Memory B cell (primary cell): ENCODE measurements around the gene MACROH2A2.

Experiments
- ATAC-seq: fragments of 150-1000 bp; cut with Tn5 transposase; 2 replicates; pipeline ENCODE4 v1.10.0; 2021; ENCODE audit warnings: low read depth, mild to moderate bottlenecking, moderate library complexity
- DNase-seq, 2 donors: peaks; one replicate each; pipeline ENCODE4 v3.0.0; 2022; ENCODE audit warnings: low spot score in 2 of 2
- H3K27ac Mint-ChIP-seq: one replicate; pipeline ENCODE4 v1.8.0; 2022; ENCODE audit warnings: mild to moderate bottlenecking, moderate library complexity, mixed read lengths
- H3K27me3 Mint-ChIP-seq: one replicate; pipeline ENCODE4 v1.8.0; 2022; ENCODE audit warnings: mixed read lengths
- H3K36me3 Mint-ChIP-seq: one replicate; pipeline ENCODE4 v1.8.0; 2022; ENCODE audit warnings: mild to moderate bottlenecking, mixed read lengths
- H3K4me1 Mint-ChIP-seq: one replicate; pipeline ENCODE4 v1.8.0; 2022; ENCODE audit warnings: mixed read lengths
- H3K4me3 Mint-ChIP-seq: one replicate; pipeline ENCODE4 v1.8.0; 2022; ENCODE audit warnings: mild to moderate bottlenecking, moderate library complexity, mixed read lengths
- H3K9me3 Mint-ChIP-seq: one replicate; pipeline ENCODE4 v1.8.0; 2022; ENCODE audit warnings: mixed read lengths

Gene MACROH2A2

DNA sequence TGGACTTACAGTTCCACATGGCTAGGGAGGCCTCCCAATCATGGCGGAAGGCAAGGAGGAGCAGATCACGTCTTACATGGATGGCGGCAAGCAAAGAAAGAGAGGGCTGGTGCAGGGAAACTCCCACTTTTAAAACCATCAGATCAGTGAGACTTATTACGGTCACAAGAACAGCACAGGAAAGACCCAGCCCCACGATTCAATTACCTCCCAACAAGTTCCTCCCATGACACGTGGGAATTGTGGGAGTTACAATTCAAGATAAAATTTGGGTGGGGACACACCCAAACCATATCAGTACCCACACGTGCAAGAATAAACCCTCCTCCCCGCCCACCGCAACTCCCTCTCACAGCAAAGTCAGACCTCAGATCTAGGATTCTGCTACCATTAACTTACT is 84.5 kb downstream of the MACROH2A2 start:
- ATAC-seq (no peak), DNase-seq (no peak)
- Mint-ChIP-seq H3K4me3 (no peak overlapping the region), H3K4me1 (peaks cover 11% of the 10 kb centered on the region), H3K27ac (no peak overlapping the region), H3K36me3 (peaks cover 20% of the 10 kb centered on the region), H3K27me3 (no peaks in the 10 kb centered on the region), H3K9me3 (no peaks in the 10 kb centered on the region)

DNA sequence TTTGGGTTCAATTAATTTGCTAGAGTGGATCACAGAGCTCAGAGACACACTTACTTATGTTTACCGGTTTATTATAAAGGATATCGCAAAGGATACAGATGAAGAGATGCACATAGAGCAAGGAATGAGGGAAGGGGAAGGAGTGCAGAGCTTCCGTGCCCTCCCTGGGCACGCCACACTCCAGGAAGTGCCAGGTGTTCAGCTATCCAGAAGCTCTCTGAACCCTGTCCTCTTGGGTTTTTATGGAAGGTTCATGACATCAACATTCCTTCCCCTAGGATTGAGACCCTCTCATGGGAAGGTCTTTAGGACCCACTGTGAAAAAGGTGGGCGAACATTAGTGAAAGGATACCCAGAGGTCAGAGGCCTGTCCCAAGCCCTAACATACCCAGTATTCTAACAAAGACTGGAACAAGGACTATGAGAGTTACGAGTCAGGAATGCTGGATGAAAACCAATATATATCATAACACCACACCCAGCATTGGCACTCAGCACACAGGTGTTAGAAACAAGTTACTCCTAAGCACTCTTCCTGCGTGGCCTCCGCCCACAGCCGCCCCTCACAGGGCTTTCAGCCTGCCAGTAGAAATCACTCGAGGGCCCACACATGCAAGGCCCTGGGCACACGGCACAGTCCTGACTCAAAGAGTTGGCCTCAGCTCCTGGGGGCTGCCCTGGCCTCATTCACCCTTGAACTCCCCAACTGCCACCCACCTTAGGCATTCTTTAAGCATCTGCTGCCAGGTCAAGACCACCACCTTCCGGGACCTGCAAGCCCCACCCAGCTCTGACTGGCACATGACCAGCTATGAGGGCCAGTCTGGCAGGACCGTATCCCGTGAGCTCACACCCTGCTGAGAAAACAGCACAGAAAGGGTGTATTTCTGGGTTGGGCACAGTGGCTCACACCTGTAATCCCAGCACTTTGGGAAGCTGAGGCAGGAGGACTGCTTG is 85.6 kb downstream of the MACROH2A2 start:
- H3K4me3 Mint-ChIP-seq = no peak overlapping the region
- peaks cover 19% of the 10 kb centered on the region for H3K36me3 Mint-ChIP-seq
- ATAC-seq = no peak
- H3K27ac Mint-ChIP-seq = no peak overlapping the region
- no peak for DNase-seq
- peaks cover 11% of the 10 kb centered on the region for H3K4me1 Mint-ChIP-seq
- no peaks in the 10 kb centered on the region for H3K9me3 Mint-ChIP-seq
- no peaks in the 10 kb centered on the region for H3K27me3 Mint-ChIP-seq

DNA sequence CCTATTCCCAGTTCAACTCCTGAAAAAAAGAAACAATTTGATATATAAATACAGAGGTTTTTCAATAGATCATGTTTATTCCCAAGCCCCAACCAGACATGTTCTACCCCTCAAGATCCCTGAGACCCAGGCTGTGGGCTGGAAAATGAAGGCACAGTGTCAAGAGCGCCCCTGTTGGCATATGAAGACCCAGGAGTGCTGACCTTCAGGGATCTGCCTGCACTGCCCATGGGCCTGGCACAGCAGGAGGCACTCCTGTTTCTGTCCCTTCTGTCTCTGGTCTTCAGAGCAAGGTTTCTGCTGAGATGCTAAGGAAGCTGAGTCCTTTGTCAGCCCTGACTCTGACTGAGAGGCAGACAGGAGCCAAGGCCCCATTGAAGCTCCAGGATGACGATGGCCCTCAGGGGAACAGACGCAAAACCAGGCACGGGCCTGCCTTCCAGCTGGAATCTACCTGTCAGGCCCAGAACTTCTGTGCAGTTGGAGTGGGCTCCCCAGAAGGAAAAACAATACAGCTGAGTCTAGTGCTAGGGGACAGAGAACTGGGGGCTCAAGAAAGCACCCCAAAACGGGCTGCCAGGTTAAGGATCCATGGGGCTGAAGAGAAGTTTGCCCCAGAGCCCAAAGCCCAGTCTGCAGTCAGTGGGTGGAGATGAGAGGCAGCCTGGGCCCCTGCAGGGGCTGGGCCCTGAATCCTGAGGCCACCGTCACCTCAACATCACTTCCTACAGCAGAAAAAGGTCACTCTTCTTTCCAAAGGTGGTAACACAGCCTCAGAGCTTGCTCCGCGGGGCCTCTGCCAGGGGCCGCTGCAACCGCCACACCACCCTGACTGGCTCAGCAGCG is 86.7 kb downstream of the MACROH2A2 start:
- Mint-ChIP-seq H3K36me3 (peaks cover 15% of the 10 kb centered on the region), H3K4me1 (peaks cover 15% of the 10 kb centered on the region), H3K27ac (no peak overlapping the region), H3K9me3 (no peaks in the 10 kb centered on the region), H3K27me3 (no peaks in the 10 kb centered on the region), H3K4me3 (no peak overlapping the region)
- ATAC-seq (no peak), DNase-seq (no peak)

DNA sequence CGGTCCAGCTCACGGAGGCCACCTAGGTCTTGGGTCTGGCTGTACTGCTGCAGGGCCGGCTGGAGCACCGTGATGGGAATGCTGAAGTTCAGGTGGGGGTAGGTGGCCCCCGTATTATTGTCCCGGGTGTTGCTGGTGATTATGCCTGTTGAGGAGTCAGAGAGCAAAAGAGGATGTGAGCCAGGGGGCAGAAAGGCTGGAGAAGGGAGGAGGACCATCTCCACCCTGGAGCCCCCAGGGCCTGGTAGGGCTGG is 87.3 kb downstream of the MACROH2A2 start:
- no peaks in the 10 kb centered on the region for H3K27me3 Mint-ChIP-seq
- H3K9me3 Mint-ChIP-seq = no peaks in the 10 kb centered on the region
- peaks cover 19% of the 10 kb centered on the region for H3K4me1 Mint-ChIP-seq
- no peak overlapping the region for H3K27ac Mint-ChIP-seq
- H3K36me3 Mint-ChIP-seq = peaks cover 15% of the 10 kb centered on the region
- DNase-seq (no peak), ATAC-seq (no peak)
- H3K4me3 Mint-ChIP-seq = no peak overlapping the region

DNA sequence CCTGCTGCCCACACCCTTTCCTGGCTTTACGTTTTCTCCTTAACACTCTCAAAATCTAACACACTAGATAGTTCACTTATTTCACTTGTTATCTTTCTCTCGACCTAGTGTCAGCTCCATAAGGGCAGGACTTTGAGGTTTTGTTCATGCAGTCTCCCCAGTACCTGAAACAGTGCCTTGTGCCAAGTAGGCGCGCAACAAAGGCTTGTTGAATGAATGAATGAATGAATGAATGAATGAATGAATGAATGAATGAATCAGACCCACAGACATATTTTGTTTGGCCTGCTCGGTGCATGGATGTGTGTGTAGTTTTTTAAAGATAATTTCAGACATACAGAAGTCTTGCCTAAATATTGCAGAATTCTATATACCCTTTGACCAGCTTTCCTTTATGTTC is 87.7 kb downstream of the MACROH2A2 start:
- H3K4me3 Mint-ChIP-seq = no peak overlapping the region
- no peak overlapping the region for H3K27ac Mint-ChIP-seq
- H3K27me3 Mint-ChIP-seq = no peaks in the 10 kb centered on the region
- H3K9me3 Mint-ChIP-seq = no peaks in the 10 kb centered on the region
- ATAC-seq (no peak), DNase-seq (no peak)
- peaks cover 22% of the 10 kb centered on the region for H3K4me1 Mint-ChIP-seq
- H3K36me3 Mint-ChIP-seq = peaks cover 13% of the 10 kb centered on the region

DNA sequence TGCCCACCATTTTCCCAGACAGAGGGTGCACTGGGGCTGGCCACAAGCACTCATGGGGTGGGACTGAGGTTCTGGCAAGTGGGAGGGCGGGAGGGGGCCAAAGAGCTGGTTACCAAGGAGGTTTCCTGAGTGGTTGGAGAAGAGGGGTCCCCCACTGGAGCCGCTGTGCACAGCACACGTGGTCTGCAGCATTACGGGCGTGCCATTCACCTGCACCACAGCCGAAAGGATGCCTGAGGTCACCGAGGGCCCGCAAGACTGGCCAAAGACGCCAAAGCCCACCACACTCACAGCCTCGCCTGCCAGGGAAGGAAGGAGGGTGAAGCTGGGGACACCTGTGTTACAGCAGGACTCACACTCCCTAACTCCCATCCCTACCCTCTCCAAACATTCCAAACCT is 89.9 kb downstream of the MACROH2A2 start:
- Mint-ChIP-seq H3K27ac (no peak overlapping the region), H3K36me3 (peaks cover 9% of the 10 kb centered on the region), H3K4me3 (no peak overlapping the region), H3K9me3 (no peaks in the 10 kb centered on the region), H3K4me1 (peaks cover 22% of the 10 kb centered on the region), H3K27me3 (no peaks in the 10 kb centered on the region)
- DNase-seq (no peak), ATAC-seq (no peak)

DNA sequence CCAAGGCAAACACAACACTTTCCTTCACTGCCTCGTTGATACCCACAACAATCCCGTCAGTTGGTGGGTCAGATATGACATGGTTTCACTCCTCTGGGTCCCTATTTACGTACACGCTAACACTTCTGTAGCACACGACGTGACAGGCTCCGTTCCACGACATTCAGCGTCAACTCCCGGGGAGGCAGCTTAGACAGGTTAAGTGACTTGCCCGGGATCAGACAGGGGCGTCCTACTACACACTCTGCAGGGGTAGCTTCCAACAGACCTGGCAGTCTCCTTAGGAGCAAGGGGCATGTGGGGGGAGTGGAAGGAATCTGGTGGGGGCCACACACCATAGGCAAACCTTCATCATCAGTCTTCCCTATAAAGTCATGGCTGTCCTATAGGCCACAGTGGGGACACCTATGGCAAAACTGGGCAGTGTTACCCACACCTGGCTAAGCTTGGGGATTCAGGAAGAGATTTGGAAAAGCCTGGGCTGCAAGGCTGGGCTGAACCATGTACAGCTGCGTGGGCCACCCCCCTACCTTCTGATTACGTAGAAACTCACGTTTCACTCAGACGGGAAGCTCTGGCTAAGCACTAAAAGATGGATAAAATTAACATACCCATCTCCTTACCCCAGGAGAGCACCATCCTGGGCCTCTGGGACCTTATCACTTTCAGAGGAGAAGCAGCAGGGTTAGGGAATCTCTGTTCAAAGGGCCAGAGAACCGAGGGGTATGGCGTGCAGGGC is 91.9 kb downstream of the MACROH2A2 start:
- no peak for DNase-seq
- peak overlapping the region; percentile 88 for H3K27ac Mint-ChIP-seq

DNA sequence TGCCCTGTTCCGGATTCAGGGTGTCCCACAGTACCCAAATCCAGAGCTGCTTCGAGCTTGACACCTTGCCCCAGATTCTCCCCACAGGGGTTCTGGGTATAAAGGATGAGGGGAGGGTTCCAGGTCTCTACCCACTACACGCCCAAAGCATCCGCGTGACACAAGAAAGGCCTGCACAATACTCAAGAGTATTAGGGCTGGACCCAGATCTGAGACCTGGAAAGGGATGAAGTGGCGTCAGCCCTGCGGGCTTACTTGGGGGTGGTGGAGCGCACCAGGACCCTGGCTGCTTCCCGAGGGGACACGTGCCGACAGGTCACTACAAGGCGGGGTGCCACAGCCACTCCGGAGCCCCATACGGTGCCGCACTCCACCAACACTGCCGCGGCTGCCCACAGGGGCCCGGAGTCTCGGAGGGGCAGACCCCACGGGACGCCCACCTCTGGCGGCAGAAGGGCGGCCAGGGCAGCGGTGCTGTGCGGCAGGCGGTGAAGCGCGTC is 92.6 kb downstream of the MACROH2A2 start:
- Mint-ChIP-seq H3K36me3 (peaks cover 5% of the 10 kb centered on the region), H3K27ac (peak overlapping the region; percentile 88), H3K9me3 (no peaks in the 10 kb centered on the region), H3K4me3 (peak overlapping the region; percentile 83), H3K4me1 (peaks cover 22% of the 10 kb centered on the region), H3K27me3 (no peaks in the 10 kb centered on the region)
- DNase-seq (no peak), ATAC-seq (peak; percentile 6)

More for the DNA sequence above, 91.9 kb downstream of the MACROH2A2 start:
- Mint-ChIP-seq H3K4me3 (peak overlapping the region; percentile 83), H3K36me3 (peaks cover 7% of the 10 kb centered on the region), H3K9me3 (no peaks in the 10 kb centered on the region), H3K27me3 (no peaks in the 10 kb centered on the region), H3K4me1 (peaks cover 22% of the 10 kb centered on the region)
- no peak for ATAC-seq

DNA sequence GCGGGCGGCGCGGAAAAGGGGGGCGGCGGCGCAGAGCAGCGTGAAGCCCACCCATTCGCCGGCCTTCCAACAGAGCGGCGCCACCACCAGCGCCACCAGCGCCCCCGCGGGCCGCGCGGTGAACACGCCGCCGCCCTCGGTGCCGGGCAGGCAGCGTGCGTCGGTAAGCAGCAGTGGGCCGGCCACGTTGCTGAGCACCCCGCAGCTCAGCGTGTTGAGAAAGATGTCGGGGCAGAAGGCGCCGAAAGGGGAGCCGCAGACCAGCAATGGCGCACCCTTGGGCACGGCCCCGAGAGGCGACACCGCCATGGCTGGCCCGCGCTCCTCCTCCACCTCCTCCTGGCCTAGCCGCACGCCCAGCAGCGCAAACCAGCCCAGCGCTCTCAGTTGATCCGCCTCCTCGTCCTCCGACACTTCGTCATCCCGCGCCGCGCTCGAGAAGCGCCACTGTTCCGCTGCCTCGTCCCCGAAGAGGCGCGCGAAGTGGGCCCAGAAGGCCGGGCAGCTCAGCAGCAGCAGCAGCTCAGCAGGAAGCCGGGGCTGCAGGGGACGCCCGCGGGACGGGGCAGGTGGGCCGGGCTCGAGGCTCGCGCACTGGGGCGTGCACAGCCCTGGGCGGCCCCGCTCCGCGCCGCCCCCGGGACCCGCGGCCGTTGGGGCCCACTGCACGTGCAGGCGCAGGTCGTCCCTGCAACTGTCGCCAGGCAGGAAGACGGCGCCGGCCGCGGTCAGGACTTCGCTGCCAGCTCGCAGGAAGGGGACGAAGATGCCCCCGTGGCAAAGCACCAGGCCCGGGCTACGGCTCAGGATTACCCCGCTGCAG is 93.2 kb downstream of the MACROH2A2 start:
- H3K4me3 Mint-ChIP-seq = peak overlapping the region; percentile 83
- DNase-seq = peak; percentile 62 to 71
- peak overlapping the region; percentile 88 for H3K27ac Mint-ChIP-seq
- ATAC-seq = peak; percentile 69
- H3K27me3 Mint-ChIP-seq = no peaks in the 10 kb centered on the region
- H3K9me3 Mint-ChIP-seq = no peaks in the 10 kb centered on the region
- H3K4me1 Mint-ChIP-seq = peaks cover 22% of the 10 kb centered on the region
- H3K36me3 Mint-ChIP-seq = peaks cover 7% of the 10 kb centered on the region

DNA sequence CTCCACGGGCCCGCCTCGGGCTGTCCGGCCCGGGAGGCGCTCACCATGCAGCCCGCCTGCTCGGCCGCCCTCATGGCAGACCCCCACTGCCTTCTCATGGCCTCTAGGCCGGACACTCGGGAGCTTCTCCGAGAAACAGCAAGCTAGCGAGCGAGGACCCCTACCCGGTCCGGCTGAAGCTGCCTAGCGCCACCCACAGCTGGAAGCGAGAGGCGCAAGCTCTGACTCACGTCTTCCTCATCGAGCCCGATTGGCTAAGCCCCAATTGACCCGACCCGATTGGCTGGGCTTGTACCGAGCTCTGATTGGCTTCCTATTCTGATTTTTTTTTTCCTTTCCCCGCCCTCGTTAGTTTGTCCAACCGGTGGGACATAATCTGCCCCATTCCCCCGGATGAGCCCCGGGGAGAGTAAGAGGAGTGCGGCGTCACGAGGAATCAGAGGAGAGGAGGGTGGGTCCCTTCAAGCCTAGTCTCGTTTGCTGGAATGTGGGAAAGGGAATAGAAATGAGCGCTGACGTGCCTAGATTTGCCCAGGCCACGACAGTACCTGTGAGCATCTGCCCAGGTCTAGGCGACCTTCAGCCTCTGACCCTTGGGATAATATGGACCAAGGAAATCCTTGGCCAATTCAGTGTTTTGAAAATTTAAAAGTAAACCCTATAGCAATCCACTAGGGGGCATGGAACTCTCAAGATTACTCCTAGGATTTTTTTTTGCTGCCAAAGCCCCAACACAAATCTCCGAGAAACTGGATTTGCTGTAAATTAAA is 94.0 kb downstream of the MACROH2A2 start, which contains the start of gene TYSND1:
Gene TYSND1 (minus strand): TSS at position 212 of the 770 bp plus-strand sequence. CDS start 114 bp downstream, at position 98.
- H3K9me3 Mint-ChIP-seq = no peaks in the 10 kb centered on the region
- peak; percentile 78 for ATAC-seq
- peaks cover 7% of the 10 kb centered on the region for H3K36me3 Mint-ChIP-seq

DNA sequence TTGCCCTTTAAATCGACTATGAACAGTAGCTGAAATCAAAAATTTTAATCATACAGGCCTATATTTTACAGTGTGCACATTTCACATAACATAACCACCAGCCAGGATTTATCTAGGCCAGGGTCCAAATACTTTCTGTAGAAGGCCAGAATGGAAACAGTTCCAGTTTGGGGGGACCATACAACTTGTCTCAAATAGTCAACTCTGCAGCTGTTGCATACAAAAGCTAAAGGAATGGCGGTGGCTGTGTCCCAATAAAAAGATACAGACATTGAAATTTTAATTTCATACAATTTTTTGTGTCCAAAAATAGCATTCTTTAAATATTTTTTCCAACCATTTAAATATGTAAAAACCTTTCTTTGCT is 94.6 kb downstream of the MACROH2A2 start:
- peak overlapping the region; percentile 88 for H3K27ac Mint-ChIP-seq
- peaks cover 10% of the 10 kb centered on the region for H3K36me3 Mint-ChIP-seq
- H3K4me1 Mint-ChIP-seq = peaks cover 22% of the 10 kb centered on the region
- H3K4me3 Mint-ChIP-seq = peak overlapping the region; percentile 83
- H3K27me3 Mint-ChIP-seq = no peaks in the 10 kb centered on the region
- no peak for ATAC-seq
- no peaks in the 10 kb centered on the region for H3K9me3 Mint-ChIP-seq
- DNase-seq = no peak

More for the DNA sequence above, 94.0 kb downstream of the MACROH2A2 start, which contains the start of gene TYSND1:
- H3K27me3 Mint-ChIP-seq = no peaks in the 10 kb centered on the region
- peaks cover 22% of the 10 kb centered on the region for H3K4me1 Mint-ChIP-seq
- peak within 1 kb of the TSS; percentile 88 for H3K27ac Mint-ChIP-seq
- peak; percentile 87 to 90 for DNase-seq
- H3K4me3 Mint-ChIP-seq = peak within 1 kb of the TSS; percentile 83

DNA sequence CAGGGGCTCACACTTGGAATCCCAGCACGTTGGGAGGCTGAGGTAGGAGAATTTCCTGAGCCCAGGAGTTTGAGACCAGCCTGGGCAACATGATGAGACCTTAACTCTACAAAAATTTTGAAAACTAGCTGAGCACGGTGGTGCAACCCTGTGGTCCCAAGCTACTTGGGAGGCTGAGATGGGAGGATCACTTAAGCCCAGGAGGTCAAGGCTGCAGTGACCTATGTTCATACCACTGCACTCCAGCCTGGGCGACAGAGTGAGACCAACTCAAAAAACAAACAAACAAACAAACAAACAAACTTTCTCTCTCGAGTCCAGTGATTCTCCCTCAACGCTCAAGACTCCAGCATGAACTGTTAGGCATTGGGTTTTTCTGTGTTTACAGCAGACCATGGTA is 95.9 kb downstream of the MACROH2A2 start:
- Mint-ChIP-seq H3K9me3 (no peaks in the 10 kb centered on the region), H3K4me1 (peaks cover 13% of the 10 kb centered on the region), H3K4me3 (no peak overlapping the region), H3K36me3 (peaks cover 16% of the 10 kb centered on the region), H3K27ac (no peak overlapping the region), H3K27me3 (no peaks in the 10 kb centered on the region)
- no peak for ATAC-seq
- no peak for DNase-seq
